ENCODE measurements around the gene PLCXD3.
"Not testable (repeated sequence)": the region's sequence is repeated elsewhere in the genome, so short reads cannot be mapped to it uniquely, and the experiment has no call there.

The PLCXD3 gene

GRCh38 chr5:41485533-41485932, 24.9 kb downstream of the PLCXD3 start:
- no peak for DNase-seq

- no peak for DNase-seq
Observed at GRCh38 chr5:41482715-41483114, 27.7 kb downstream of the PLCXD3 start.

- no peak for DNase-seq
Observed at GRCh38 chr5:41482173-41482572, 28.2 kb downstream of the PLCXD3 start.

GRCh38 chr5:41471571-41472208, 38.7 kb downstream of the PLCXD3 start:
- DNase-seq = not testable (repeated sequence)

- no peak for DNase-seq
Observed at GRCh38 chr5:41465493-41466171, 44.8 kb downstream of the PLCXD3 start.

- no peak for DNase-seq
Observed at GRCh38 chr5:41459557-41459956, 50.8 kb downstream of the PLCXD3 start.

GRCh38 chr5:41457094-41457493, 53.3 kb downstream of the PLCXD3 start:
- DNase-seq = no peak

- DNase-seq = no peak
Observed at GRCh38 chr5:41452506-41452905, 57.9 kb downstream of the PLCXD3 start.

- no peak for DNase-seq
Observed at GRCh38 chr5:41447650-41448510, 62.5 kb downstream of the PLCXD3 start.

GRCh38 chr5:41445937-41446563, 64.4 kb downstream of the PLCXD3 start:
- no peak for DNase-seq

- DNase-seq = no peak
Observed at GRCh38 chr5:41435276-41435675, 75.1 kb downstream of the PLCXD3 start.

GRCh38 chr5:41433552-41434181, 76.7 kb downstream of the PLCXD3 start:
- no peak for DNase-seq

GRCh38 chr5:41432481-41433253, 77.7 kb downstream of the PLCXD3 start:
- no peak for DNase-seq

GRCh38 chr5:41427505-41427904, 82.9 kb downstream of the PLCXD3 start:
- DNase-seq = no peak

GRCh38 chr5:41425736-41426135, 84.7 kb downstream of the PLCXD3 start:
- no peak for DNase-seq

GRCh38 chr5:41420492-41421067, 89.8 kb downstream of the PLCXD3 start:
- DNase-seq = no peak

GRCh38 chr5:41418220-41419031, 92.0 kb downstream of the PLCXD3 start:
- no peak for DNase-seq

GRCh38 chr5:41416336-41416735, 94.1 kb downstream of the PLCXD3 start:
- DNase-seq = no peak

- DNase-seq = no peak
Observed at GRCh38 chr5:41415242-41415641, 95.2 kb downstream of the PLCXD3 start.

- no peak for DNase-seq
Observed at GRCh38 chr5:41414598-41414997, 95.8 kb downstream of the PLCXD3 start.

GRCh38 chr5:41413074-41413473, 97.3 kb downstream of the PLCXD3 start:
- no peak for DNase-seq

Measured in activated CD4-positive, alpha-beta T cell treated with anti-CD3 and anti-CD28 coated beads, Interleukin-2, amount 50 U/mL, for 1 hour (primary cell).